GM23338 (cell line): ENCODE results near the gene PAM16. TPM values are rescaled to one million over a fixed set of nuclear protein-coding genes. Genes with fewer than 3 reads are reported as not detected.

Experiments used
- ATAC-seq: fragments of 200-7000 bp; cut with Tn5 transposase; 3 replicates; pipeline ENCODE4 v1.9.1; 2020
- DNase-seq: peaks from one replicate; pipeline ENCODE4 v3.0.0-alpha.2; 2015; ENCODE audit warnings: low spot score
- H2AFZ ChIP-seq: fragments of 200-600 bp; sonication (generic); 2 replicates; pipeline ENCODE4 v1.8.0; 2016; ENCODE audit warnings: antibody characterized with exemption, mild to moderate bottlenecking, moderate library complexity
- H3F3A ChIP-seq: fragments of 200-600 bp; sonication (generic); replicated peaks from 2 replicates; pipeline ENCODE4 v1.8.0; 2017; ENCODE audit warnings: antibody characterized with exemption, mixed run types, low read depth
- H3K27ac ChIP-seq: fragments of 200-600 bp; sonication (generic); 2 replicates; pipeline ENCODE4 v1.6.1; 2016; ENCODE audit warnings: low read depth
- H3K27me3 ChIP-seq: fragments of 200-600 bp; sonication (generic); 2 replicates; pipeline ENCODE4 v1.8.0; 2016; ENCODE audit warnings: mild to moderate bottlenecking, mixed run types, moderate library complexity; ENCODE audit not compliant: insufficient read depth
- H3K36me3 ChIP-seq: fragments of 200-600 bp; sonication (generic); 2 replicates; pipeline ENCODE4 v1.8.0; 2016; ENCODE audit warnings: mild to moderate bottlenecking; ENCODE audit not compliant: insufficient read depth
- H3K4me1 ChIP-seq: fragments of 200-600 bp; sonication (generic); 2 replicates; pipeline ENCODE4 v1.8.0; 2016; ENCODE audit warnings: mild to moderate bottlenecking, moderate library complexity; ENCODE audit not compliant: insufficient read depth
- H3K4me2 ChIP-seq: fragments of 200-600 bp; sonication (generic); 2 replicates; pipeline ENCODE4 v1.7.1; 2017; ENCODE audit warnings: mixed run types
- H3K4me3 ChIP-seq: fragments of 200-600 bp; sonication (generic); 2 replicates; pipeline ENCODE4 v1.6.1; 2016; ENCODE audit warnings: mixed run types
- H3K79me2 ChIP-seq: fragments of 200-600 bp; sonication (generic); replicated peaks from 2 replicates; pipeline ENCODE4 v1.8.0; 2017; ENCODE audit warnings: mild to moderate bottlenecking; ENCODE audit not compliant: insufficient read depth
- H3K9me2 ChIP-seq: fragments of 200-600 bp; sonication (generic); 2 replicates; pipeline ENCODE4 v1.8.0; 2017; ENCODE audit not compliant: insufficient read depth
- H4K20me1 ChIP-seq: fragments of 200-600 bp; sonication (generic); replicated peaks from 2 replicates; pipeline ENCODE4 v1.8.0; 2017; ENCODE audit warnings: mild to moderate bottlenecking; ENCODE audit not compliant: insufficient read depth
- H3K27ac Mint-ChIP-seq: 2 replicates; pipeline ENCODE4 v1.8.0; 2020; ENCODE audit warnings: inconsistent platforms, mild to moderate bottlenecking, moderate library complexity, mixed read lengths
- H3K27me3 Mint-ChIP-seq: 3 replicates; pipeline ENCODE4 v1.8.0; 2022; ENCODE audit warnings: low read depth, mild to moderate bottlenecking, moderate library complexity, mixed read lengths, inconsistent platforms; ENCODE audit not compliant: insufficient read depth, poor library complexity
- H3K36me3 Mint-ChIP-seq: 3 replicates; pipeline ENCODE4 v1.8.0; 2021; ENCODE audit warnings: low read depth, mild to moderate bottlenecking, inconsistent platforms, moderate library complexity, mixed read lengths
- H3K4me1 Mint-ChIP-seq: 3 replicates; pipeline ENCODE4 v1.8.0; 2020; ENCODE audit warnings: mild to moderate bottlenecking, inconsistent platforms, mixed read lengths
- H3K4me3 Mint-ChIP-seq: 3 replicates; pipeline ENCODE4 v1.8.0; 2021; ENCODE audit warnings: moderate library complexity, mild to moderate bottlenecking, inconsistent platforms, mixed read lengths
- H3K9me3 Mint-ChIP-seq: 3 replicates; pipeline ENCODE4 v1.8.0; 2020; ENCODE audit warnings: moderate library complexity, mild to moderate bottlenecking, inconsistent platforms, mixed read lengths
- CREB1 ChIP-seq: fragments of 250-450 bp; sonication (Bioruptor Pico); IDR thresholded peaks from 2 replicates; pipeline ENCODE4 v1.5.0; 2020; ENCODE audit warnings: low read depth, mild to moderate bottlenecking, moderate library complexity
- CTCF ChIP-seq, 2 experiments: fragments of 200-600 bp in 1 of 2; sonication (generic) in 1 of 2; conservative IDR thresholded peaks; 2 replicates each; pipeline versions ENCODE4 v1.5.1 to v1.6.1; 2016 to 2017; ENCODE audit warnings: antibody characterized with exemption in 2 of 2, low read depth in 2 of 2, mild to moderate bottlenecking in 2 of 2, moderate library complexity in 1 of 2
- ETS1 ChIP-seq: IDR thresholded peaks from 2 replicates; pipeline ENCODE4 v1.6.1; 2016; ENCODE audit warnings: antibody characterized with exemption
- EZH2 ChIP-seq: fragments of 200-600 bp; sonication (generic); IDR thresholded peaks from one replicate; pipeline ENCODE4 v1.8.0; 2017; ENCODE audit warnings: antibody characterized with exemption, mild to moderate bottlenecking, low read depth; ENCODE audit not compliant: unreplicated experiment
- EZH2phosphoT487 ChIP-seq: fragments of 200-600 bp; sonication (generic); IDR thresholded peaks from one replicate; pipeline ENCODE4 v1.8.1; 2018; ENCODE audit warnings: antibody characterized with exemption; ENCODE audit not compliant: unreplicated experiment
- JUNB ChIP-seq: IDR thresholded peaks from one replicate; pipeline ENCODE4 v1.6.1; 2016; ENCODE audit warnings: antibody characterized with exemption; ENCODE audit not compliant: unreplicated experiment
- NANOG ChIP-seq: IDR thresholded peaks from 2 replicates; pipeline ENCODE4 v1.6.1; 2016; ENCODE audit warnings: antibody characterized with exemption, borderline replicate concordance
- POLR2AphosphoS5 ChIP-seq: IDR thresholded peaks from 2 replicates; pipeline ENCODE4 v1.6.1; 2016; ENCODE audit warnings: antibody characterized with exemption, low read depth
- REST ChIP-seq: IDR thresholded peaks from one replicate; pipeline ENCODE4 v1.6.1; 2018; ENCODE audit warnings: antibody characterized with exemption; ENCODE audit not compliant: unreplicated experiment
- STAT1 ChIP-seq: IDR thresholded peaks from one replicate; pipeline ENCODE4 v1.6.1; 2016; ENCODE audit warnings: antibody characterized with exemption; ENCODE audit not compliant: unreplicated experiment
- ZNF114 ChIP-seq: fragments of 250-450 bp; sonication (Bioruptor Pico); IDR thresholded peaks from 2 replicates; pipeline ENCODE4 v1.5.0; 2020; ENCODE audit warnings: mild to moderate bottlenecking, moderate library complexity
- ZNF331 ChIP-seq: fragments of 250-450 bp; sonication (Bioruptor Pico); IDR thresholded peaks from 2 replicates; pipeline ENCODE4 v1.5.0; 2020; ENCODE audit warnings: low read depth, mild to moderate bottlenecking, moderate library complexity
- ZNF462 ChIP-seq: fragments of 250-450 bp; sonication (Bioruptor Pico); IDR thresholded peaks from 2 replicates; pipeline ENCODE4 v1.5.0; 2020; ENCODE audit warnings: mild to moderate bottlenecking, moderate library complexity
- polyA plus RNA-seq: library from polyadenylated mRNA; unstranded; fragments of >200 nt; fragmentation: Nextera tagmentation; extraction: Ambion mirVana; gene quantifications from 2 replicates; pipeline ENCODE4 v1.2.1, GENCODE V29; 2016
- total RNA-seq: library from RNA; depleted of rRNA; stranded (reverse); fragments of >200 nt; shearing (Covaris generic); gene quantifications from 2 replicates; pipeline ENCODE4 v1.2.3, GENCODE V29; 2014

Gene PAM16
- total and polyA plus RNA-seq, 2 experiments from 2014 or later, result 84.1 to 283 TPM

DNA sequence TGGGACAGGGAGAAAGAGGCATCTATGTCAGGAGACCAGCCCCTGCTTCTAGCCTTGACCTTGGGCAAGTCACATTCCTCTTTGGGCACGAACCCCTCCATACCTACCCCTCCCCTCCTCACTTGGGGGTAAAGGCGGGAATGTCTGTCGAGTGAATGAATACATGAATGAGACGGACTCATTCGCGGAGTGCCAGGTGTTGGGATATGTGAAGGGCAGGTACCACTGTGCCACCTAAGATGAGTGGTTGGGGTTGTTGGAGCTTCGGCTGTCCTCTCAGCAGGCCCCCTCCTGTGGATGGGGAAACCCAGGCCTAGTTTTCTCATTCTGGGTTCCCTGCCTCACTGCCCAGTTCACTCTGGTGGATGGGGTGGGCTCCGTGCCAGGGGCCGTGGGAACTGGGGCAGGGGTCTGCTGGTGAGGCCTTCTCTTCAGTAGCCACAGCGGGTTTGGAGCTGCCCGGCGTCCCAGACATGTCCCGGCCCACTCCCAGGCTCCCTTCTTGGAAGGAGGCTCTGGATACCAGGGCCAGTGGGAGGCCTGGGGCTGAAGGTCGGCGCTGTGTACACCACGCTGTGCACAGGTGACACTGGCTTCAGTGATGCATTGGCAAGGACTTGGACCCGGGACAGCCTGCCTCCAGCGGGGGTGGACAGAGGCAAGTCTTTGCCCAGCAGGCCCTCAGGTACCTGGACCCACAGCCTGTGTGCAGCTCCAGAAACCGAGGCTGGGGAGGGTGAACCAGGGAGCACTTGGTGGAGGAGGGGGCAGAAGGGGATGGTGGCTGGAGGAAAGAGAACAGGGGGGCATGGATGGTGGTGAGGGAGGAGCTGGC lies 29.6 kb downstream of the PAM16 start:
- Histone ChIP-seq H3K79me2 (peaks cover 80% of the 10 kb centered on the region), H3K36me3 (no peaks in the 10 kb centered on the region), H3K4me2 (no peak overlapping the region), H4K20me1 (peaks cover 16% of the 10 kb centered on the region; the same call in 1 of the 2 replicates), H3K4me3 (no peak overlapping the region), H3K27ac (no peak overlapping the region), H2AFZ (no peak overlapping the region), H3F3A (peaks cover 7% of the 10 kb centered on the region), H3K27me3 (no peaks in the 10 kb centered on the region), H3K9me2 (no peaks in the 10 kb centered on the region), H3K4me1 (peaks cover 42% of the 10 kb centered on the region)
- no peak for DNase-seq
- Mint-ChIP-seq H3K4me1 (peaks cover 23% of the 10 kb centered on the region), H3K4me3 (no peak overlapping the region), H3K36me3 (no peaks in the 10 kb centered on the region), H3K27ac (no peak overlapping the region), H3K27me3 (peaks cover 7% of the 10 kb centered on the region), H3K9me3 (no peaks in the 10 kb centered on the region)
- ATAC-seq, result no peak
- TF ChIP-seq REST (no peak), STAT1 (no peak), CTCF (conservative IDR thresholded peaks at IDR 0.05; ENCODE audit: low read depth in 2 of 2) (no peak), POLR2AphosphoS5 (no peak), ZNF462 (CRISPR knock-in tag) (no peak), NANOG (no peak), ZNF114 (CRISPR knock-in tag) (no peak), EZH2phosphoT487 (no peak), ETS1 (no peak), CREB1 (no peak), EZH2 (no peak), ZNF331 (CRISPR knock-in tag) (no peak), JUNB (no peak)
